ENCODE data around the gene ITGB1BP1. TPM values are rescaled to one million over a fixed set of nuclear protein-coding genes. Genes with fewer than 3 reads are reported as not detected.
A peak's percentile ranks its signal among the peaks of the same experiment; 100 is the strongest.

The ITGB1BP1 gene
- total RNA-seq, 2 experiments from 2014 or later = 54.0 to 102 TPM

DNA sequence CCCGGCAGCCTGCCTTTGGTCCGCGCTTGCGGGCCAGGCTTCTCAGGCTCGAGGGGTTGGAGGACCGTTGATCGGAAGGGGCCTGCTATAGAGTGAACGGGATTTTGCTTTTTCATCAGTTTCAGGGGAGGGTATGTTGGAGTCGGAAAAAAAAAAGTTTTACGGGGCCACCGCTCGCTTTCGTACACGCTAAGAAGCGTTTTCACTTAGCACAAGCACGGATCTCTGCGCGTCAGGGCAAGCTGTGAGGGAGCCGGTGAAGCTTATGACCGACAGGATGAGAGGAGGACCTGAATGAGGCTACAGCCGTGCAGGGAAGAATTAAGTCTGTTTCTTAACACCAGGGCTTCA is 569 bp upstream of the ITGB1BP1 start:
- peak; percentile 61 for DNase-seq (ENCODE audit: low spot score)
- Histone ChIP-seq H3K79me2 (ENCODE audit: insufficient read depth, low read depth, low read length) (peaks cover 73% of the 10 kb centered on the region), H3K4me3 (ENCODE audit: low read depth, low read length, poor library complexity, severe bottlenecking) (peak overlapping the region; percentile 76), H3K27ac (ENCODE audit: low read depth, low read length, poor library complexity, severe bottlenecking) (peak overlapping the region; percentile 74), H2AFZ (ENCODE audit: low read length) (peak overlapping the region; percentile 53), H3K9me3 (ENCODE audit: low read length) (no peaks in the 10 kb centered on the region), H3K4me1 (ENCODE audit: insufficient read depth, low read length, poor library complexity, severe bottlenecking) (peaks cover 25% of the 10 kb centered on the region), H4K20me1 (ENCODE audit: insufficient read depth, low read length) (peaks cover 4% of the 10 kb centered on the region; the same call in 1 of the 2 replicates), H3K36me3 (ENCODE audit: insufficient read depth, low read length) (peaks cover 27% of the 10 kb centered on the region), H3K4me2 (ENCODE audit: low read length) (peak overlapping the region; percentile 95), H3K9me2 (ENCODE audit: insufficient read depth, low read length) (no peaks in the 10 kb centered on the region)
- TF ChIP-seq CTCF (conservative IDR thresholded peaks at IDR 0.05; ENCODE audit: low read length) (no peak), EZH2phosphoT487 (IDR thresholded peaks at IDR 0.05; ENCODE audit: borderline replicate concordance, low read depth, low read length) (no peak)
- intact Hi-C loops (cut with micrococcal nuclease; ENCODE audit: unreplicated experiment) = loop anchor here (1.0 to 5.0 kb wide), 5 partner anchors 51 to 418 kb away; partner anchors contain the start of genes ADAM17, TAF1B and YWHAQ
- BruUV-seq (replicated peaks) = TSS peak; percentile 82
- ChIA-PET CTCF (ENCODE audit: unreplicated experiment) (no interaction called here), POLR2A (interaction anchor here (0.6 to 1.4 kb wide), 5 partner anchors 15 to 207 kb away, joined by 3 to 5 read pairs (median 4); partner anchors contain the start of gene YWHAQ)

DNA sequence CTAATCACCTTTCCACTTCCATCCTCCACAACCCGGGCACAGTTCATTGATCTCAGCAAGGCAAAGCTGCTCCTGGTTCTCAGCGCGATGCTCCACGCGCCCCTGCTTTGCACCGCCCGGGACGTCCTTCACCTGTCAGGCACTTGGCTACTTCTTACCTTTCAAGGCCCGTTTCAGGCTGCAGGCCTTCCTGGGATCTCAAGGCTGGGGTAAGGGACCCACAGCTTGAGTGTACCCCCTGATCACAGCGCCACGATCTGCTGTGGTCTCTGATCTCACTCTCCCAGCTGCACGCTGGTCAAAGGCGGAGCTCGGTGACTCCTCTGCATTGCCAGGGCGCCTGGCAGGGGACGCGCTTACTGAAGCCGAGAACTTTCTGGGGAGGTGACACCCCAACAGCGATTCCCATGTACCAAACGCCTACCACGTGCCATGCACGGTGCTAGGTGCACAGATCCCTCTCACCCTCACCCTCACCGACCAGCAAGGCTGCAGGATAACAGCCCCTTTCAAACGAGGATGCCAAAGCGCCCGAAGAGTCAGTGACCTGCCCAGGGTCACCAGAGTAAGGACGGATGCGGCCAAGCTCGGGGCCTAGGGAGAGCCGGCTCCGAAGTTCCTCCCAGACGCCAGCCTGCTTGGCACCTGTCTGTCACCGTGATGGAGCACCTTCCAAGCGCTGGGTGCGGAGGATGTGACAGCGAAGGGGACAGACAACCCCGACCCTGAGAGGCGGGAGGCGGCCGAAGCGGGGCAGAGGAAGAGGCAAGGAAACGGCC is 818 bp downstream of the ITGB1BP1 start:
- Histone ChIP-seq H3K4me1 (ENCODE audit: insufficient read depth, low read length, poor library complexity, severe bottlenecking) (peaks cover 25% of the 10 kb centered on the region), H3K4me2 (ENCODE audit: low read length) (peak overlapping the region; percentile 78), H3K27ac (ENCODE audit: low read depth, low read length, poor library complexity, severe bottlenecking) (peak overlapping the region; percentile 74), H3K79me2 (ENCODE audit: insufficient read depth, low read depth, low read length) (peaks cover 73% of the 10 kb centered on the region), H2AFZ (ENCODE audit: low read length) (peak overlapping the region; percentile 73), H3K4me3 (ENCODE audit: low read depth, low read length, poor library complexity, severe bottlenecking) (peak overlapping the region; percentile 76), H3K36me3 (ENCODE audit: insufficient read depth, low read length) (peaks cover 33% of the 10 kb centered on the region), H4K20me1 (ENCODE audit: insufficient read depth, low read length) (peaks cover 4% of the 10 kb centered on the region; the same call in 1 of the 2 replicates), H3K9me2 (ENCODE audit: insufficient read depth, low read length) (no peaks in the 10 kb centered on the region), H3K9me3 (ENCODE audit: low read length) (no peaks in the 10 kb centered on the region)
- peak; percentile 74 for DNase-seq (ENCODE audit: low spot score)
- CTCF ChIA-PET (ENCODE audit: unreplicated experiment) = interaction anchor here (1.2 kb wide), 1 partner anchor 134 kb away, joined by 4 read pairs; no protein-coding TSS in a partner anchor
- intact Hi-C loops (cut with micrococcal nuclease; ENCODE audit: unreplicated experiment) = loop anchor here (1.0 to 5.0 kb wide), 5 partner anchors 50 to 420 kb away; partner anchors contain the start of genes ADAM17, TAF1B and YWHAQ
- POLR2A ChIA-PET = interaction anchor here (0.6 to 1.4 kb wide), 7 partner anchors 9 to 420 kb away, joined by 3 to 5 read pairs (median 3); partner anchors contain the start of genes TAF1B and YWHAQ
- TF ChIP-seq EZH2phosphoT487 (IDR thresholded peaks at IDR 0.05; ENCODE audit: borderline replicate concordance, low read depth, low read length) = no peak
- TF ChIP-seq CTCF (conservative IDR thresholded peaks at IDR 0.05; ENCODE audit: low read length) = peak; percentile 39; the same call in 1 of the 2 replicates
- BruUV-seq (replicated peaks) = no TSS peak

Data from OCI-LY7 (cell line).